Activated CD8-positive, alpha-beta memory T cell treated with anti-CD3 and anti-CD28 coated beads, Interleukin-2, amount 10 ng/mL, durations not matched to agents 7 days and 5 days (primary cell): Measurements from ENCODE around the gene IFT80. TPM values are rescaled to one million over a fixed set of nuclear protein-coding genes. Genes with fewer than 3 reads are reported as not detected.
A peak's percentile ranks its signal among the peaks of the same experiment; 100 is the strongest.

Source experiments
- ATAC-seq: fragments of 150-1000 bp; cut with Tn5 transposase; one replicate; pipeline ENCODE4 v1.10.0; 2021; ENCODE audit warnings: moderate library complexity
- CTCF ChIA-PET: fragments of 350-600 bp; sonication (Branson Sonifier 250); formaldehyde crosslinking; loops from one replicate; lab custom pipeline; 2021; ENCODE audit warnings: antibody characterized with exemption; lab: Charles Lee
- DNase-seq: peaks from one replicate; pipeline ENCODE4 v3.0.0-alpha.2; 2020
- H3K27ac Mint-ChIP-seq: one replicate; pipeline ENCODE4 v1.8.0; 2021; ENCODE audit warnings: mild to moderate bottlenecking, mixed read lengths
- H3K27me3 Mint-ChIP-seq: one replicate; pipeline ENCODE4 v1.8.0; 2021; ENCODE audit warnings: mixed read lengths
- H3K36me3 Mint-ChIP-seq: one replicate; pipeline ENCODE4 v1.8.0; 2021; ENCODE audit warnings: mild to moderate bottlenecking, mixed read lengths
- H3K4me1 Mint-ChIP-seq: one replicate; pipeline ENCODE4 v1.8.0; 2021; ENCODE audit warnings: mixed read lengths
- H3K4me3 Mint-ChIP-seq: one replicate; pipeline ENCODE4 v1.8.0; 2021; ENCODE audit warnings: mild to moderate bottlenecking, moderate library complexity, mixed read lengths
- H3K9me3 Mint-ChIP-seq: one replicate; pipeline ENCODE4 v1.8.0; 2022; ENCODE audit warnings: low read depth, mixed read lengths
- total RNA-seq, 2 experiments: library from RNA; stranded (reverse); gene quantifications; one replicate each; pipeline ENCODE4 v1.2.3, GENCODE V29; 2021

IFT80 gene
- total RNA-seq, 2 experiments from 2014 or later: 25.4 to 26.3 TPM

- no peak overlapping the region for H3K27ac Mint-ChIP-seq
- H3K4me3 Mint-ChIP-seq: no peak overlapping the region
- CTCF ChIA-PET: interaction anchor here (0.8 to 4.8 kb wide), 14 partner anchors 10 to 531 kb away, joined by 3 to 34 read pairs (median 4); partner anchors contain the start of genes C3orf80 and SMC4
- peak; percentile 76 for DNase-seq
- no peaks in the 10 kb centered on the region for H3K27me3 Mint-ChIP-seq
- peak; percentile 71 for ATAC-seq
- no peaks in the 10 kb centered on the region for H3K9me3 Mint-ChIP-seq
- H3K4me1 Mint-ChIP-seq: peaks cover 46% of the 10 kb centered on the region
- peaks cover 64% of the 10 kb centered on the region for H3K36me3 Mint-ChIP-seq
Measured at GRCh38 chr3:160413613-160414248, 14.7 kb upstream of the IFT80 start.

- no peak overlapping the region for H3K27ac Mint-ChIP-seq
- H3K4me3 Mint-ChIP-seq: no peak overlapping the region
- H3K27me3 Mint-ChIP-seq: no peaks in the 10 kb centered on the region
- CTCF ChIA-PET: interaction anchor here (1.0 to 4.8 kb wide), 8 partner anchors 10 to 187 kb away, joined by 3 to 34 read pairs (median 4); partner anchors contain the start of genes C3orf80 and SMC4
- peaks cover 48% of the 10 kb centered on the region for H3K4me1 Mint-ChIP-seq
- peaks cover 65% of the 10 kb centered on the region for H3K36me3 Mint-ChIP-seq
- DNase-seq (no peak), ATAC-seq (no peak)
- H3K9me3 Mint-ChIP-seq: no peaks in the 10 kb centered on the region
Measured at GRCh38 chr3:160412477-160412876, 13.5 kb upstream of the IFT80 start.

- no peak overlapping the region for H3K4me3 Mint-ChIP-seq
- H3K4me1 Mint-ChIP-seq: peaks cover 43% of the 10 kb centered on the region
- no peak for DNase-seq
- H3K27me3 Mint-ChIP-seq: no peaks in the 10 kb centered on the region
- no peak for ATAC-seq
- no peaks in the 10 kb centered on the region for H3K9me3 Mint-ChIP-seq
- no peak overlapping the region for H3K27ac Mint-ChIP-seq
- CTCF ChIA-PET: interaction anchor here (0.8 to 1.0 kb wide), 2 partner anchors 10 to 247 kb away, joined by 3 read pairs; no protein-coding TSS in a partner anchor
- peaks cover 54% of the 10 kb centered on the region for H3K36me3 Mint-ChIP-seq
Measured at GRCh38 chr3:160409812-160410610, 11.0 kb upstream of the IFT80 start.

- H3K4me1 Mint-ChIP-seq: peaks cover 42% of the 10 kb centered on the region
- H3K9me3 Mint-ChIP-seq: no peaks in the 10 kb centered on the region
- ATAC-seq (no peak), DNase-seq (no peak)
- CTCF ChIA-PET: interaction anchor here (1.0 to 1.3 kb wide), 2 partner anchors 8 to 22 kb away, joined by 3 to 4 read pairs; no protein-coding TSS in a partner anchor
- H3K36me3 Mint-ChIP-seq: peaks cover 68% of the 10 kb centered on the region
- H3K27ac Mint-ChIP-seq: peak overlapping the region; percentile 83
- H3K27me3 Mint-ChIP-seq: peaks cover 3% of the 10 kb centered on the region
- peak overlapping the region; percentile 74 for H3K4me3 Mint-ChIP-seq
Measured at GRCh38 chr3:160403796-160404470, 4.9 kb upstream of the IFT80 start.

- Mint-ChIP-seq H3K27ac (peak overlapping the region; percentile 77), H3K36me3 (peaks cover 62% of the 10 kb centered on the region), H3K4me1 (peaks cover 44% of the 10 kb centered on the region), H3K27me3 (peaks cover 3% of the 10 kb centered on the region), H3K4me3 (peak overlapping the region; percentile 94), H3K9me3 (no peaks in the 10 kb centered on the region)
- ATAC-seq: no peak
- CTCF ChIA-PET: interaction anchor here (1.0 to 2.3 kb wide), 6 partner anchors 8 to 46 kb away, joined by 3 to 10 read pairs (median 4); partner anchors contain the start of gene TRIM59
- DNase-seq: no peak
Measured at GRCh38 chr3:160403028-160403545, 4.1 kb upstream of the IFT80 start.

GRCh38 chr3:160402221-160403027 lies 3.4 kb upstream of the IFT80 start:
- DNase-seq: no peak
- CTCF ChIA-PET: interaction anchor here (1.0 to 2.3 kb wide), 9 partner anchors 9 to 47 kb away, joined by 3 to 10 read pairs (median 4); partner anchors contain the start of gene TRIM59
- H3K9me3 Mint-ChIP-seq: no peaks in the 10 kb centered on the region
- peak overlapping the region; percentile 77 for H3K27ac Mint-ChIP-seq
- H3K27me3 Mint-ChIP-seq: peaks cover 3% of the 10 kb centered on the region
- peak overlapping the region; percentile 94 for H3K4me3 Mint-ChIP-seq
- H3K36me3 Mint-ChIP-seq: peaks cover 57% of the 10 kb centered on the region
- no peak for ATAC-seq
- peaks cover 44% of the 10 kb centered on the region for H3K4me1 Mint-ChIP-seq

GRCh38 chr3:160401291-160402095 lies 2.5 kb upstream of the IFT80 start:
- CTCF ChIA-PET: interaction anchor here (0.7 to 2.3 kb wide), 7 partner anchors 12 to 47 kb away, joined by 3 to 10 read pairs (median 5); no protein-coding TSS in a partner anchor
- H3K4me3 Mint-ChIP-seq: peak overlapping the region; percentile 94
- peaks cover 3% of the 10 kb centered on the region for H3K27me3 Mint-ChIP-seq
- H3K4me1 Mint-ChIP-seq: peaks cover 49% of the 10 kb centered on the region
- ATAC-seq (no peak), DNase-seq (no peak)
- peak overlapping the region; percentile 89 for H3K27ac Mint-ChIP-seq
- H3K36me3 Mint-ChIP-seq: peaks cover 55% of the 10 kb centered on the region
- H3K9me3 Mint-ChIP-seq: no peaks in the 10 kb centered on the region

GRCh38 chr3:160400702-160401150 lies 1.7 kb upstream of the IFT80 start:
- CTCF ChIA-PET: interaction anchor here (0.7 to 2.3 kb wide), 9 partner anchors 9 to 49 kb away, joined by 3 to 10 read pairs (median 5); partner anchors contain the start of gene TRIM59
- H3K27ac Mint-ChIP-seq: peak overlapping the region; percentile 99
- ATAC-seq: peak; percentile 4
- H3K4me1 Mint-ChIP-seq: peaks cover 49% of the 10 kb centered on the region
- H3K27me3 Mint-ChIP-seq: peaks cover 3% of the 10 kb centered on the region
- peak; percentile 47 for DNase-seq
- H3K4me3 Mint-ChIP-seq: peak overlapping the region; percentile 94
- no peaks in the 10 kb centered on the region for H3K9me3 Mint-ChIP-seq
- H3K36me3 Mint-ChIP-seq: peaks cover 50% of the 10 kb centered on the region

GRCh38 chr3:160400030-160400701 lies 1.1 kb upstream of the IFT80 start:
- peak overlapping the region; percentile 94 for H3K4me3 Mint-ChIP-seq
- no peaks in the 10 kb centered on the region for H3K9me3 Mint-ChIP-seq
- H3K27me3 Mint-ChIP-seq: peaks cover 3% of the 10 kb centered on the region
- CTCF ChIA-PET: interaction anchor here (0.8 to 1.8 kb wide), 7 partner anchors 10 to 164 kb away, joined by 3 to 6 read pairs (median 3); partner anchors contain the start of gene TRIM59
- ATAC-seq: peak; percentile 17
- peak overlapping the region; percentile 99 for H3K27ac Mint-ChIP-seq
- peaks cover 52% of the 10 kb centered on the region for H3K4me1 Mint-ChIP-seq
- H3K36me3 Mint-ChIP-seq: peaks cover 47% of the 10 kb centered on the region
- DNase-seq: peak; percentile 65

- DNase-seq (no peak), ATAC-seq (no peak)
- Mint-ChIP-seq H3K4me3 (peak overlapping the region; percentile 94), H3K36me3 (peaks cover 36% of the 10 kb centered on the region), H3K9me3 (no peaks in the 10 kb centered on the region), H3K27ac (peak overlapping the region; percentile 99), H3K27me3 (peaks cover 3% of the 10 kb centered on the region), H3K4me1 (peaks cover 42% of the 10 kb centered on the region)
- CTCF ChIA-PET: interaction anchor here (1.8 kb wide), 1 partner anchor 51 kb away, joined by 6 read pairs; the partner anchor contains the start of gene TRIM59
Measured at GRCh38 chr3:160398820-160399124, 253 bp downstream of the IFT80 start.

GRCh38 chr3:160395297-160395696 lies 3.7 kb downstream of the IFT80 start:
- peaks cover 3% of the 10 kb centered on the region for H3K27me3 Mint-ChIP-seq
- H3K4me3 Mint-ChIP-seq: no peak overlapping the region
- ATAC-seq: no peak
- H3K27ac Mint-ChIP-seq: no peak overlapping the region
- H3K9me3 Mint-ChIP-seq: no peaks in the 10 kb centered on the region
- peaks cover 30% of the 10 kb centered on the region for H3K4me1 Mint-ChIP-seq
- CTCF ChIA-PET: interaction anchor here (1.6 kb wide), 1 partner anchor 511 kb away, joined by 3 read pairs; no protein-coding TSS in a partner anchor
- no peak for DNase-seq
- H3K36me3 Mint-ChIP-seq: peaks cover 10% of the 10 kb centered on the region
